ENCODE results near the gene UVRAG. TPM values are rescaled to one million over a fixed set of nuclear protein-coding genes. Genes with fewer than 3 reads are reported as not detected.
"Not testable (repeated sequence)": the region's sequence is repeated elsewhere in the genome, so short reads cannot be mapped to it uniquely, and the experiment has no call there.

Gene UVRAG
- polyA plus RNA-seq, 6 donors from 2014 or later: 39.6 to 94.0 (median 70.8) TPM

- H3K4me3 Mint-ChIP-seq: no peak overlapping the region
- H3K27me3 Mint-ChIP-seq: no peaks in the 10 kb centered on the region
- no peaks in the 10 kb centered on the region for H3K36me3 Mint-ChIP-seq
- ATAC-seq (ENCODE audit: low read depth in 2 of 2): no peak
- H3K9me3 Mint-ChIP-seq: no peaks in the 10 kb centered on the region
- peaks cover 42 to 71% (median 51%) of the 10 kb centered on the region in 3 donors for H3K4me1 Mint-ChIP-seq
- H3K27ac Mint-ChIP-seq: peak overlapping the region in 2 of 6 donors; percentile 45 to 78
- no peak for DNase-seq
Observed at GRCh38 chr11:75868990-75869389, 54.0 kb downstream of the UVRAG start.

- H3K36me3 Mint-ChIP-seq: no peaks in the 10 kb centered on the region
- H3K27me3 Mint-ChIP-seq: no peaks in the 10 kb centered on the region
- no peak overlapping the region for H3K4me3 Mint-ChIP-seq
- H3K27ac Mint-ChIP-seq: peak overlapping the region in 4 of 6 donors; percentile 39 to 78 (median 62)
- DNase-seq (no peak), ATAC-seq (ENCODE audit: low read depth in 2 of 2) (no peak)
- peaks cover 45 to 78% (median 58%) of the 10 kb centered on the region in 3 donors for H3K4me1 Mint-ChIP-seq
- H3K9me3 Mint-ChIP-seq: no peaks in the 10 kb centered on the region
Observed at GRCh38 chr11:75869661-75870455, 54.8 kb downstream of the UVRAG start.

GRCh38 chr11:75872887-75873416 lies 57.9 kb downstream of the UVRAG start:
- H3K27me3 Mint-ChIP-seq: no peaks in the 10 kb centered on the region
- H3K4me3 Mint-ChIP-seq: peak overlapping the region; percentile 28 to 90 (median 82)
- H3K9me3 Mint-ChIP-seq: no peaks in the 10 kb centered on the region
- H3K4me1 Mint-ChIP-seq: peaks cover 49 to 75% (median 59%) of the 10 kb centered on the region in 3 donors
- no peak for DNase-seq
- ATAC-seq (ENCODE audit: low read depth in 2 of 2): peak in 1 of 2 donors; percentile 9
- H3K27ac Mint-ChIP-seq: peak overlapping the region; percentile 51 to 94 (median 92)
- no peaks in the 10 kb centered on the region for H3K36me3 Mint-ChIP-seq

- Mint-ChIP-seq H3K27me3 (no peaks in the 10 kb centered on the region), H3K9me3 (no peaks in the 10 kb centered on the region), H3K4me3 (peak overlapping the region; percentile 28 to 90 (median 82)), H3K36me3 (no peaks in the 10 kb centered on the region), H3K27ac (peak overlapping the region; percentile 70 to 94 (median 94)), H3K4me1 (peaks cover 44 to 69% (median 53%) of the 10 kb centered on the region in 3 donors)
- ATAC-seq (ENCODE audit: low read depth in 2 of 2) (peak; percentile 91 to 92), DNase-seq (peak; percentile 55)
Observed at GRCh38 chr11:75873417-75874221, 58.6 kb downstream of the UVRAG start.

GRCh38 chr11:75874684-75875341 lies 59.8 kb downstream of the UVRAG start:
- Mint-ChIP-seq H3K4me3 (peak overlapping the region in 1 of 8 donors; percentile 53), H3K9me3 (no peaks in the 10 kb centered on the region), H3K27me3 (no peaks in the 10 kb centered on the region), H3K27ac (peak overlapping the region in 5 of 6 donors; percentile 45 to 94 (median 74)), H3K36me3 (no peaks in the 10 kb centered on the region), H3K4me1 (peaks cover 42 to 65% (median 53%) of the 10 kb centered on the region in 3 donors)
- ATAC-seq (ENCODE audit: low read depth in 2 of 2): no peak
- DNase-seq: no peak

GRCh38 chr11:75877327-75877726 lies 62.3 kb downstream of the UVRAG start:
- H3K36me3 Mint-ChIP-seq; H3K27ac Mint-ChIP-seq; H3K4me3 Mint-ChIP-seq; H3K9me3 Mint-ChIP-seq; DNase-seq; H3K27me3 Mint-ChIP-seq; ATAC-seq (ENCODE audit: low read depth in 2 of 2): not testable (repeated sequence)
- H3K4me1 Mint-ChIP-seq: peaks cover 42 to 51% (median 50%) of the 10 kb centered on the region in 3 donors

GRCh38 chr11:75877931-75878330 lies 62.9 kb downstream of the UVRAG start:
- not testable (repeated sequence) for ATAC-seq (ENCODE audit: low read depth in 2 of 2); H3K27ac Mint-ChIP-seq; H3K27me3 Mint-ChIP-seq; H3K36me3 Mint-ChIP-seq; H3K4me3 Mint-ChIP-seq; H3K9me3 Mint-ChIP-seq; DNase-seq
- H3K4me1 Mint-ChIP-seq: peaks cover 41 to 50% (median 48%) of the 10 kb centered on the region in 3 donors

GRCh38 chr11:75878933-75879332 lies 63.9 kb downstream of the UVRAG start:
- no peak for DNase-seq

GRCh38 chr11:75879737-75880136 lies 64.7 kb downstream of the UVRAG start:
- no peak for DNase-seq
- H3K36me3 Mint-ChIP-seq: peaks cover 0 to 11% of the 10 kb centered on the region in 2 donors
- no peak for ATAC-seq (ENCODE audit: low read depth in 2 of 2)
- H3K4me1 Mint-ChIP-seq: peaks cover 35 to 51% (median 46%) of the 10 kb centered on the region in 3 donors
- H3K9me3 Mint-ChIP-seq: no peaks in the 10 kb centered on the region
- no peak overlapping the region for H3K4me3 Mint-ChIP-seq
- H3K27ac Mint-ChIP-seq: peak overlapping the region in 3 of 6 donors; percentile 58 to 83 (median 69)
- no peaks in the 10 kb centered on the region for H3K27me3 Mint-ChIP-seq

More at GRCh38 chr11:75878933-75879332, 63.9 kb downstream of the UVRAG start:
- Mint-ChIP-seq H3K27ac (peak overlapping the region in 3 of 6 donors; percentile 54 to 85 (median 83)), H3K4me1 (peaks cover 35 to 50% (median 46%) of the 10 kb centered on the region in 3 donors), H3K4me3 (no peak overlapping the region), H3K9me3 (no peaks in the 10 kb centered on the region), H3K27me3 (no peaks in the 10 kb centered on the region), H3K36me3 (peaks cover 0 to 11% of the 10 kb centered on the region in 2 donors)
- no peak for ATAC-seq (ENCODE audit: low read depth in 2 of 2)

- not testable (repeated sequence) for H3K9me3 Mint-ChIP-seq
- Mint-ChIP-seq H3K27ac (peak overlapping the region in 4 of 6 donors; percentile 13 to 83 (median 40)), H3K4me1 (peaks cover 30 to 46% (median 45%) of the 10 kb centered on the region in 3 donors)
Observed at GRCh38 chr11:75880343-75880742, 65.3 kb downstream of the UVRAG start.

GRCh38 chr11:75884321-75884720 lies 69.3 kb downstream of the UVRAG start:
- Mint-ChIP-seq H3K4me3 (peak overlapping the region in 1 of 8 donors; percentile 3), H3K4me1 (peaks cover 26 to 72% (median 46%) of the 10 kb centered on the region in 3 donors), H3K27me3 (no peaks in the 10 kb centered on the region), H3K9me3 (peaks cover 0 to 2% (median 0%) of the 10 kb centered on the region in 7 donors), H3K27ac (peak overlapping the region in 3 of 6 donors; percentile 1 to 95 (median 3)), H3K36me3 (peaks cover 0 to 11% of the 10 kb centered on the region in 2 donors)
- DNase-seq: no peak
- no peak for ATAC-seq (ENCODE audit: low read depth in 2 of 2)

More at GRCh38 chr11:75880343-75880742, 65.3 kb downstream of the UVRAG start:
- peaks cover 0 to 11% of the 10 kb centered on the region in 2 donors for H3K36me3 Mint-ChIP-seq
- H3K27me3 Mint-ChIP-seq, DNase-seq, H3K4me3 Mint-ChIP-seq: not testable (repeated sequence)
- ATAC-seq (ENCODE audit: low read depth in 2 of 2): peak; percentile 52

GRCh38 chr11:75888416-75888815 lies 73.4 kb downstream of the UVRAG start:
- ATAC-seq (ENCODE audit: low read depth in 2 of 2): no peak
- peaks cover 4 to 14% of the 10 kb centered on the region in 2 donors for H3K36me3 Mint-ChIP-seq
- no peaks in the 10 kb centered on the region for H3K27me3 Mint-ChIP-seq
- peaks cover 0 to 2% (median 0%) of the 10 kb centered on the region in 7 donors for H3K9me3 Mint-ChIP-seq
- H3K27ac Mint-ChIP-seq: peak overlapping the region in 5 of 6 donors; percentile 11 to 89 (median 81)
- DNase-seq: no peak
- H3K4me3 Mint-ChIP-seq: peak overlapping the region in 1 of 8 donors; percentile 22
- H3K4me1 Mint-ChIP-seq: peaks cover 39 to 93% (median 59%) of the 10 kb centered on the region in 3 donors
